Measurements from ENCODE around the gene EIF4EBP2.

The EIF4EBP2 gene

DNA sequence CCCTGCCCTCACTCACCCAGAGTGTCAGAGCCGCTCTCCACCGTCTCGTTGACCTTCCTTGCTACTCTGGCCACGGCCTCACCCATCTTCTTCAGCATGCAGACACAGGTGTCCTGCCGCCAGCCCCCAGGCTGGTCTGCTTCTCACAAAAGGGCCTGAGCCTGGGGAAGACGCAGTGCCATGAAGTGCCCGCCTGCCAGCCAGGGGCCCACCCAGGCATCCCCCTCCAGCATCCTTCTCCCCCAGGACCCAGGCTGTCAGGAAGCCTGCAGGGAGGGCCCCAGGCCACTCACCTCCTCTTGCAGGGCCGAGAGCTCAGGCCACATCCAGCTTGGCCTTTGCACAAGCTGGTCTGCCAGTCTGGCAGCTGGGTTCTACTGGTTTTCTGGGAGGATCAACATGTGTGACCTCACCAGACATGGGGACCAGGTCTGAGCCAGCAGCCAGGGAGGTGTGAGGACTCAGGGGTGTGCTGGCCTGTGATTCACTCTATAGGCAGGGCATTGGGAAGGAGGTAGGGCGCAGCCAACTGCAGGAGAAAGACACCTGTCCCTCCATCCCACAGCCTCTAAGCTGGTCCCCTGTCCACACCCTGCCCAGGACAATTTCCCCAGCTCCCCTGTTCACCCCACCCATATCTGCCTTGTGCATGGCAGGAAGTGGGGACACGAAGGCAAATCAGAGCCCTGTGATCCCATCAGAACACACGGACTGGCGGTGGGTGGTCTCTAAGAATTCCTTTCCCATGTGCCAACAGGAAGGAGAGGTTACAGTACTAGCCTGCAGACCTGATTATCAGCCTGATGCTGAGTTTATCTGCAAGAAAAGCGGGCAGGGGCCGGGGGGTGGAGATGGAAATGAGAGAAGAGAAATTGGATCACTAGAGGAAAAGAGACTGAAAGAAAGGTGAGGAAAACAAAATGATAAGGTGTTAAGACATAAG is 27.2 kb upstream of the EIF4EBP2 start:
- in situ Hi-C loops (cut with MboI; ENCODE audit: low pct_unique_long_range_greater_than_20kb, low sequenced_read_pairs): no loop called here
- DNase-seq: no peak

DNA sequence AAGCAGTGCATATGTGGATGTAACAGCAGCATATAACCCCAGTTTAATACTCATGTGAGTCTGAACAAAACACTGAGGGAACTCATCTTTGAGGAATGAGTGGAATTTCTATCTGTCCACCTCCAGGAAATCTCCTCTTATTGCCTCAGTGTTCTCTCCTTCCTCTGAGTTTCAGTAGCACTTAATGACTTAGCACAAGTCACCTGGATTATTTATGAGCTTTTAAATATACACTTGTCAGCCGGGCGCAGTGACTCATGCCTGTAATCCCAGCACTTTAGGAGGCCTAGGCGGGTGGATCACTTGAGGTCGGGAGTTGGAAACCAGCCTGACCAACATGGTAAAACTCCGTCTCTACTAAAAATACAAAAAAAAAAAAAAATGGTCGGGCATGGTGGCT is 25.8 kb upstream of the EIF4EBP2 start:
- in situ Hi-C loops (cut with MboI; ENCODE audit: low pct_unique_long_range_greater_than_20kb, low sequenced_read_pairs): no loop called here
- no peak for DNase-seq

DNA sequence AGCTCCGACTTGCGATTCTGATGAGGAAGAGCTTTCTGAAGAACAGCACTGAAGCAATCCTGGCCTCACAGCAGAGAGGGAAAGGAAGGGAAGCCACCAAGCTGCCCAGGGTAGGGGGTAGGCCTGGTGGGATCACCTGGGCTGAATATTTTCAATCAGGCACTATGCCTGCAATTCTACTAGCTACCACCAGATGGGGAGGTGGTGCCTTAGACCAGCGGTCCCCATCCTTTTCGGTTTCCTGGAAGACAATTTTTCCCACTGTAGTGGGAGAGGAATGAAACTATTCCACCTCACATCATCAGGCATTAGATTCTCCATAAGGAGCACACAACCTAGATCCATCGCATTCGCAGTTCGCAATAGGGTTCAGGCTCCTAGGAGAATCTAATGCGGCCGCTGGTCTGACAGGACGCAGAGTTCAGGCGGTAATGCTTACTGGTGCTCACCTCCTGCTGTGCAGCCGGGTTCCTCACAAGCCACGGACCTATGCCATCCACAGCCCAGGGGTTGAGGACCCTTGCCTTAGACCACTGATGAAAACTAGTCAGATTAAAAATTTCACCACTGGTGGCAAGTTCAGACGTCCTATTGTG is 24.3 kb upstream of the EIF4EBP2 start:
- in situ Hi-C loops (cut with MboI; ENCODE audit: low pct_unique_long_range_greater_than_20kb, low sequenced_read_pairs): no loop called here
- peak; percentile 50 for DNase-seq

DNA sequence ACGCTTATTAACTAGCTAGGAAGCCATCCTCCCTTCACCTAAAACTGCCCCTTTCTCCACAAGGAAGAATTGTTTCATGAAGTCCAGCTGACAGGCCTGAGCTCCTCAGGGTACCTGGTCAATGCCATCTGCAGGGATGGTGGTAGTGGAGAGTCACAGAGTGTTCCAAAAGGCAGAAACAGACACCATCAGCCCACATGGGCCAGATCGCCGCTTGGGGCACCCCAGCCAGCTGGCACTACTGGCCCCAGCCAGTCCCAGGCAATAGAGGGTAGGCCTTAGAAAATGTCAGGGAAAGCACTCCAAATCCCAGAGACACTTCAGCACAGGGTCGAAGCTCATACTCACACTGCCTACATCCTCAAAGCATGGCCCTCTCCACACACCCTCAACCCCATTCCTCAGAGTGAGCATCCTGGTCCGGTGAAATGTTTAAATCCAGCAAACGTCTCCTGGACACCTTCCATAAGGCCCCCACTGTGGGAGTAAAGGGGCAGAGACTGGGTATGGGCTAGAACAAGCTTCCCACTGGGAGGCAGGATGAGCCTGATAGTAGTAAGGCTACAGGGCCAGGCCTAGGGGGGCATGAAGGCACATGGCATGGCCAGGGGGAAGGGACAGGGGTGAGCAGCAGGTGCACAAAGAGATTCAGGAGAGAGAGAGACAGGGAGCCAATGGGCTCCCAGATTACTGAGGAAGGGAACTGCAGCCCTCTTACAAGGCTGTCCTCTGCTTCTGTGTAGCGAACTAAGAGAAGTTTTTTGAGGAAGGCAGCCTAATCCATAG is 23.4 kb upstream of the EIF4EBP2 start:
- no peak for DNase-seq
- in situ Hi-C loops (cut with MboI; ENCODE audit: low pct_unique_long_range_greater_than_20kb, low sequenced_read_pairs): no loop called here

DNA sequence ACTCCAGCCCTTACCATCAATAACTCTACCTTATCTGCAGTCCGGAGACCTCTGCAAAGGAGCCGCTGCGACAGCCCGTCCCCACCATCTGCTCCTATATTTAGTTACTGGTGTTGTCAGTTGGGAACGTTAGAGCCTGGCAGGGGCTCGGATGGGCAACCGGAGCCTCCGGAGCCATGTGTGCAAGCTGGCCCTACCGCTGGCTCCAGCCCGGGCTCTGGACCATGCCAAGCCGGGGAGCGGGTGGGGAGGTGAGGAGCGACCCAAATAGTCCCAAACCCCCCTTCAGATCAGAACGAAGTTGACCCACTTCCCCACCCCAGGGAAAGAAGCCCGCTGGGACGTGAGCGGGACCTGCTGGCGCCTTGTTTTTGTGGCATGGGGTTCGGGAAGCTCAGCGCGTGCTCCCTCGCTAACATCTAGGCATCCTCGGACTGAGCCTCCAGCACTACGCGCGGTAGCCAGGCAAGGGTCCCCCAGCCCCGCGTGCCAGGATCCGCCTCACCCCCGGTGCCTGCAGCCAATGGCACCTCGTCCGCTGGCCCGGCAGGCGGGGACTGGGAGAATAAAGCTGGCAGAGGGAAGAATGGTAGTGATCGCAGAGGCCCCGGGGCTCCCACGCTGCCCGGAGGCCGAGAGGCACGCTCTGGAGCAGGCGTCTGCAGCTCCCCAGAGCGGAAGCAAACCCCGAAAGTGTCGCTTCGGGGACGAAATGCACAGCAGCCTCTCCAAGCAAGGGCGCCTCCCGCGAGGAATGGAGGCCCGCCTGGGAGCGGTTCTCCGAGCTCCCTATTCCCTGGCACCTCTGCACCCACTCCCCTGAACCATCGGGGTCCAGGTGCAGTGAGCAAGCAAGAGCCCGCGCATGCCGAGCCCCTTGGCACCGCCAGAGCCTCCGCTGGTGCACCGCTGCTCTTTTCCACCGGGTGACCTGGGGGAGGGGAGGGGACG is 22.2 kb upstream of the EIF4EBP2 start:
- DNase-seq: no peak
- in situ Hi-C loops (cut with MboI; ENCODE audit: low pct_unique_long_range_greater_than_20kb, low sequenced_read_pairs): no loop called here

DNA sequence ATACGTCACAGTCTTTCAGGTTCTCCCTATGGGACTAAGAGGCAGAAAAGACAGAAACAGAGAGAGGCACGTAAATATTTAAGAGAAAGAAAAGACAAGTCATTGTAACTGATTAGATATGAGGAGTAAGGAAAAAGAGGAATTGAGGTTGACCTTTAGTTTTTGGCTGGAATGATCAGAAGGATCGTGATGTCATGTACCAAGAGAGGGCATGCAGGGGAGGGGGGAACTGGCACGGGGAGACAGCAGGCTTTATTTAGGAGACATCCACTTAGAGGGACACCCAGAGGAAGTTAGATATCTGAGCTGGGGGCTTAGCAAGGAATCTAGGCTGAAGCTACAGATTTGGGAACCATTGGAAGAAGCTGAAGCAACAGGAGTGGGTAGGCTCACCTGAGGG is 12.3 kb upstream of the EIF4EBP2 start:
- in situ Hi-C loops (cut with MboI; ENCODE audit: low pct_unique_long_range_greater_than_20kb, low sequenced_read_pairs): no loop called here
- DNase-seq: no peak

DNA sequence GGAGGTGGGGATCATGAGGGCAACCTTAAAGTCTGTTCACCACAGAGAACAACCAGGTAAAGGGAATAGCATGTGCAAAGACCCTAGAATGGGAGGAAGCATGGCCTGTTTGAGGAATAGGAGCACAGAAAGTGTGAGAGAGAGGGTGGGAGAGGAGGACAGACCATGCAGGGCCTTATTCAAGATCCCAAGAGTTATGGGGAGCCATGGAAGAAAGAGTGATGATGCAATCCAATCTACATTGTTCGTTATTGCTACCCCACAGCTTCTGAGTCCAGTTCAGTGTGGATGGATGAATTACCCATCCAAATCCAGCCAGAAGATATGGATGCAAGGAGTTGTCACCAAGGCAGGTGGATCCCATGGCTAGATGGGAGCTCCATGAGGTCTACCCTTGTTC is 7.8 kb upstream of the EIF4EBP2 start:
- no peak for DNase-seq
- in situ Hi-C loops (cut with MboI; ENCODE audit: low pct_unique_long_range_greater_than_20kb, low sequenced_read_pairs): no loop called here

DNA sequence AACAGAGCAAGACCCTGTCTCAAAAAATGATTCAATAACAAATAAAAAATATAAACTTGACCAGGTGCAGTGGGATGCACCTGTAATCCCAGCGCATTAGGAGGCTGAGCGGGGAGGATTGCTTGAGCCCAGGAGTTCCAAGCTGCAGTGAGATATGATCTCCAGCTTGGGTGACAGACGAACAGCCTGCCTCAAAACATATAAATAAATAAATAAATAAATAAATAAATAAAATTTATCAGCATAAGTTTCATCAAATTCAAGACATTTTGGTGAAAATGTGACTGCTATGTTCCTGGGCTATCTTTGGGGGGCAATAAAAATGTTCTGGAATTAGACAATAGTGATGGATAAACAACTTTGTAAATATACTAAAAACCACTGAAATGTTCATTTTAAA is 4.8 kb upstream of the EIF4EBP2 start:
- no peak for DNase-seq
- in situ Hi-C loops (cut with MboI; ENCODE audit: low pct_unique_long_range_greater_than_20kb, low sequenced_read_pairs): no loop called here

DNA sequence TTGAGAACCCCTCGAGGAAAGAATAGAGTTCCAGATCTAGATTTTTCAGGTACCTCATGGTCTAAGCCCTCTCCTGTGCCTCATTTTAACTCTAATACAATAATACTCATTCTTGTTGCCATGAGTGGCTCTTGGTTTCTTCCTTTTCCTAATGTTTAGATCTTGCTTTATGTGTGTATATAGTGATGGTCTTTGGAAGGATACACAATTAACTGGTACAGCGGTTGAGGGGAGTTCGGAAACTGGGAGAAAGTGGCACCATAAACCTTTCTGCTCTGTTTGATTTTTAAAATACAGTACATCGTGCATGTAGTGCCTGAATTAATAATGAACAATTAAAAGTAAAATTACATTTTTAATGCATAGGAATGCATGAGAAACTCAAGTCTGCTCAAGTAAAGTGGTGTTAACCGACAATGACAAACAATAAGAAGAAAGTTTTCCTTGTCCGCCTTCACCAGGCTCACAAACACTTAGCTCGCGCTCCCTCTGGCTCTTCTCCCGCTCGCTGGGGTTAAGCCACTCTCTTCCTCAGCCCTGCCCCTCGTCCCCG is 386 bp upstream of the EIF4EBP2 start:
- in situ Hi-C loops (cut with MboI; ENCODE audit: low pct_unique_long_range_greater_than_20kb, low sequenced_read_pairs): no loop called here
- DNase-seq: no peak

DNA sequence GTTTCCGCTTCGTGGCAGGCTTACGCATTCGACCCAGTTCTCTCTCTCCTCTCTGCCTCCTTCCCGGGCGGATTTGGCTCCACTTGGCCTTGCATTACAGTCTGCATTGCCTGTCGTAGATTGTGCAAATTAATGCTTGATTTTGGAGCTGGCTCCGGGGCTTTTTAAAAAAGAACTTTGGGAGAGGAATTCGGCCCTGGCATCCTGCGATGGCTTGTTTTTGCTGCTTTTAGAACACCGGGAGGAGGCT is 767 bp downstream of the EIF4EBP2 start:
- in situ Hi-C loops (cut with MboI; ENCODE audit: low pct_unique_long_range_greater_than_20kb, low sequenced_read_pairs): no loop called here

DNA sequence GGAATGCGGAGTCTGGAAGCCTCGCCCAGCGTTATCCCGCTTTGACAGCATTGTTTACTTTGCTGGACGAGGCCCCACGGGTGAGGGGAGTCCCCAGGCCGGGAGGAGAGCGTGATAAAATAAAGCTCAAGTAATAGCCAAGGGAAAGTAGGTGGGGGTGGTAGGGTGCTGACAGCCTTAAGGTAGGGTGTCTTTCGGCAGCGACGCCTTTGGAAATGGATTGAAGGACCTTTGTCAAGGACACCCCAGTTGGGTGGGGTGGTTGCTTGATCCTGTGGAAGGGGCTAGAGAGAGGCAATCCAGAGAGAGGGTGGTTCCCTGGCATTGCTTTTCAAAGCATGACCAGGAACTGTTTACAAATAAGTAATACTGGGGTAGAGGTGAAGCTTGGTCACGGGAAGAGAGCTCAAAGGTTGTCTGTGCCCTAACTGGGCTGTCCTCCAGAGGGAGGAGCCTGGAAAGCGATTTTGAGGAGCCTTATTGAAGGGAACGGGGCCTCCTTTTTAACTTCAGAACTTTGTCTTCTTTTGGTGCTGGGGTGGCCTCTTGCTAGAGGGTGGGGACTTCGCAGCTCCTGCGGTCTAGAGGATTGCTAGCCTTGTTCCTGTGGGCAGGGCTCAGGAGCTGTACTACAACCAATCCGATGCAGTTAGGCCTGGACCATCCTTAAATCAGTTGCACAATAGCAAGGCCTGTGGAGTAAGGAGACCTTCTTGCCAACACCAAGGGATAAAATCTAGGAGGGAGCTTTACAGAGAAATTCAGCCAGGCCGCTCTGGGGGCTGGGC is 1.3 kb downstream of the EIF4EBP2 start:
- in situ Hi-C loops (cut with MboI; ENCODE audit: low pct_unique_long_range_greater_than_20kb, low sequenced_read_pairs): no loop called here
- peak; percentile 87 for DNase-seq

More for the DNA sequence above, 767 bp downstream of the EIF4EBP2 start:
- DNase-seq: no peak

DNA sequence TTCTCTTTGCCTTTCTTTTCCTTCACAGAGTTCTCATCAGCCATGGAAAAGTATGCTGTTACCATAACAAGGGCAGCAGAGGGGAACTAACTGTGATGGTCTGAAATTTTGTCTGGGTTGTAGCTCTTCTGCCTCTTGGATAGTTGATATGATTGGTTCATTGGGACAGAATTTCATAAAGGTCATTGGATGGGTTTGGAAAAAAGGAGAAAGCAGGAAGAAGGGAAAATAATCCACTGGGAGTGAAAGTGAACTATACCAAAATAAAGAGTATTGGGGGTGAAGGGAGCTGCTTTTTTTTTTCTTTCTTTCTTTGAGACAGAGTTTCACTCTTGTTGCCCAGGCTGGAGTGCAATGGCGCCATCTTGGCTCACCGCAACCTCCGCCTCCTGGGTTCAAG is 5.8 kb downstream of the EIF4EBP2 start:
- no peak for DNase-seq
- in situ Hi-C loops (cut with MboI; ENCODE audit: low pct_unique_long_range_greater_than_20kb, low sequenced_read_pairs): no loop called here

DNA sequence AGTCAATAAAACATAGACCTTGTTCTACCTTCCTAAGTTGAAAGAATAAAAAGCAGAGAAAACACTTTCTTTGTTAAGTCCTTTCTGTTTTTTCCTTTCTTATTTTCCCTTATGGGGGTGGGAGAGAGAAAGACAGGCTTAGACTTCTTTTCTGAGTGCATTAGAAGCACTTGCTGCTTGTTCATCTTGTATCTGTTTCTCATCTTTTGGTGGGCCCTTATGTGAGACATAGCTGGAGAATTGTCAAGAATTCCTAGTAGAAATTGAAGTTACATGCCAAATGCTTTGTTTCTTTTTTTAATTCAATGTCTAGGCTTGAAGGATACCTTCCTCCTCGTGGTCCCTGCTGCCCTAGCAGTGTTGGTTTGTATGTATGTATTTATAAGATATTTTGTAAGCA is 6.7 kb downstream of the EIF4EBP2 start:
- in situ Hi-C loops (cut with MboI; ENCODE audit: low pct_unique_long_range_greater_than_20kb, low sequenced_read_pairs): no loop called here

DNA sequence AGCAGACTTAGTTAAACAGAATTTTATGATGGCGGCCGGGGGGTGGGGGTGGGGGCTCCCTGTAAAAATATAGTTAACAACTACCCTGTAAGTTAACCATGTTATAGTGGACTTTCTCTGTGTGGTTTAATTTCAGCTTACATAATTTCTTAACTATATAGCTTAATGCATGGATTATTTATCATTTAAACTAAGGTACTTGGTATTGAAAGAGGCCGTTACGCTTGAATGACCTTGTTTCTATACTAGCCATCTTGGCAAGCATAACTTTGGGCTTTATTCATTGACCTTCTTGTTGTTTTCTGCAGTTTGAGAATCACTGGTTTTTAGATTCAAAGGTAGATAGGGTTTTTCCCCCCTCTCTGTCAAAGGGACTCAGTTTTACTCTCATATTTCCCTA is 8.4 kb downstream of the EIF4EBP2 start:
- no peak for DNase-seq
- in situ Hi-C loops (cut with MboI; ENCODE audit: low pct_unique_long_range_greater_than_20kb, low sequenced_read_pairs): no loop called here

More for the DNA sequence above, 6.7 kb downstream of the EIF4EBP2 start:
- no peak for DNase-seq

DNA sequence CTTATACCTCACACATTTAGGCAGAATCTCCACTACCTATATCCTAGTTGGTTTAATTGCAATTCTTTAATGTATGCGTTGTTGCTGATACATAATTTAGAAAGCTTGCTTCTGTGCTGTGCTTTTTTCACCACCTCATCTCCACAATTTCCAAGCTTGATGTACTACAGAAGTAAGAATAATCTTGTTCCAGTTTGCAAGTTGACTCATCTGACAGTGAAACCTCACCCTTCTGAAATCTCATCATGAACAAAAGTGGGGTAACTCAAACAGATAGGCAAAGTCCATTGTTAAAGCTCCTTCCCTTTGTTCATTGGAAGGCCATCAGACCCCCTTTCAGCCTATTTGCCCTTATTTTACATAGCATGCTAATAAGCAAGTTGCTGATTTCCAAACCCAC is 13.6 kb downstream of the EIF4EBP2 start:
- in situ Hi-C loops (cut with MboI; ENCODE audit: low pct_unique_long_range_greater_than_20kb, low sequenced_read_pairs): no loop called here
- DNase-seq: no peak

DNA sequence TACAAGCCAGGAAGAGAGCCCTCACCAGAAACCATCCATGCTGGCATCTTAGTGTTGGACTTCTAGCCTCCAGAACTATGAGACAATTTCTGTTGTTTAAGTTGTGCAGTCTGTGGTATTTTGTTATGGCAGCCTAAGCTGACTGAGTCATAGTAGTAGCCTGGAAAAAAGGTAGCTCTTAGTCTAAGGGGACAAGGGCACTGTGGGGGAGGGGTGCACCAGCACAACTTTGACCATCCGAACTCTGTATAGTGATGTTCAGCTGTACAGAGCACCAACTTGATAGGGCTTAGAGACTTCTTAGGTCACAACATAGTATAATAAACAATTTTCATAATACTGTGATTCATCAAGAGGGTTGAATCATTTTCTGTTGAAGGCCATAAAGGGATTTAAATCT is 14.3 kb downstream of the EIF4EBP2 start:
- no peak for DNase-seq
- in situ Hi-C loops (cut with MboI; ENCODE audit: low pct_unique_long_range_greater_than_20kb, low sequenced_read_pairs): no loop called here

DNA sequence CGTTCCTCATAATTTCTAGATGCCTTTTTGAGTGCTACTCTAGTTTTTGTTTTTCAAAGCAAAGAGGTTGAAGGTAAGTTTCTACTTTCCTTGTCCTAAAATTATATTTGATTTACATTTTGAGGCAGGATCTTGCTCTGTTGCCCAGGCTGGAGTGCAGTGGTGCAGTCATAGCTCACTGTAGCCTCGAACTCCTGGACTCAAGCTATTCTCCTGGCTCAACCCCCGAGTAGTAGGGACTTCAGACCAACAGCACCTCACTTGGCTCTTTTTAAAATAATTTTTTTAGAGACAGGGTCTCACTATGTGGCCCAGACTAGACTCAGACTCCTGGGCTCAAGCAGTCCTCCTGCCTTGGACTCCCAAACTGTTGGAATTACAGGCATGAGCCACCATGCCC is 14.8 kb downstream of the EIF4EBP2 start:
- in situ Hi-C loops (cut with MboI; ENCODE audit: low pct_unique_long_range_greater_than_20kb, low sequenced_read_pairs): no loop called here

DNA sequence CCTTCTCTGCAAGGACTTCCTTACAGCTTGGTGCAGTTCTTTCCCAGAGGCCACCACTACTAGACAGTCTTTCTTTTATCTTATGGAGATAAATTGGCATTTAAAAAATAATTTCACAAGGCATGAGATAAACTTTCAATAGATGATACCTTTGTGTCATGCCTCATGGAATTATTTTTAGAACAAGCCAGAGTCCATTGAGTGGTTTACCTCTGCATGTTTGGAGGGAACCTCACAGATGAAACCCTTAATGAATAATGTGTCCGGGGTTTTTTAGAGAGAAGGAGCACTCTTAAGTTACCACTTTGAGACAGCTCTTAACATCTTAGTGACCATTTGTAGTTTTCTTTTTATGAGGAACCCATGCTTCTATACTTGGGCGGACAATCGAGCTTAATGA is 20.4 kb downstream of the EIF4EBP2 start:
- in situ Hi-C loops (cut with MboI; ENCODE audit: low pct_unique_long_range_greater_than_20kb, low sequenced_read_pairs): no loop called here
- no peak for DNase-seq

More for the DNA sequence above, 14.8 kb downstream of the EIF4EBP2 start:
- DNase-seq: no peak

Data from KBM-7 (cell line).